HG03565 (cell line): ENCODE data around the gene NTM.

ENCODE experiments used
- ATAC-seq: cut with Tn5 transposase; IDR thresholded peaks from one replicate; pipeline ENCODE4 v1.9.1; 2021; ENCODE audit warnings: mild to moderate bottlenecking, moderate library complexity; ENCODE audit not compliant: unreplicated experiment

Gene NTM

DNA sequence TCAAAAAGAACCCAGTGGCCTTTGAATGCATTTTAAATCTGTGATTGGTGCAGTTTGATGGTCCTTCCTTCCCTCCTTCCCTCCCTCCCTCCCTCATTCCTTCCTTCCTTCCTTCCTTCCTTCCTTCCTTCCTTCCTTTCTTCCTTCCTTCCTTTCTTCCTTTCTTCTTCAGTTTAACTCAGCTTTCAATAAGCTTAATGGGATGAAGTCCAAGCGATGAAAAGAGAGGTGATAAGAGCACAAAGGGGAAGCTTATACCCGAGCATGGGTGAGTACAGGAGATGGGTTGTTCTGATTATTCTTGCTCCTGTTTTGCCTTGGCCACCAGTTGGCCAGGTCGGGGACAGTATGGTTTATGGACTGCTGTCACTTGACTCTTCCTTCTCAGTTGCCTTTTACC, 605.6 kb downstream of the NTM start:
- no peak for ATAC-seq

DNA sequence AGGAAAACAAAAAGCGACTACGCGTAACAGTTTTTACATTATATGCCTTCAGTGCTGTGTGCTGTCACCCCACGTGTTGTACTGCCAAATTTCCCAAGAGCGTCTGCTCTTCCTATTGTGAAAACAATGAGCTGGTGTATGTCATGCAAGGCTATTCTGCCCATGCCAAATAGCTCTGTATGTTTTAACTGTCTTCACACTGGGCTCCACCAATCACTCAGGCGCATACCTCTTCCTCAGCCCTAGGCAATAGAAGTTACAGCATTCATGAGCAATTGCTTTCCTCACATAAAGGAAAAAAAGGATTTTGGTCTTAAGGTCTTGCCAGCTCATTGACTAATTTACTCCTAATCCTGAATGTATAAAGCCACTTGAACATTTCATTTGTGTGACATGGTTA, 606.8 kb downstream of the NTM start:
- ATAC-seq = no peak

DNA sequence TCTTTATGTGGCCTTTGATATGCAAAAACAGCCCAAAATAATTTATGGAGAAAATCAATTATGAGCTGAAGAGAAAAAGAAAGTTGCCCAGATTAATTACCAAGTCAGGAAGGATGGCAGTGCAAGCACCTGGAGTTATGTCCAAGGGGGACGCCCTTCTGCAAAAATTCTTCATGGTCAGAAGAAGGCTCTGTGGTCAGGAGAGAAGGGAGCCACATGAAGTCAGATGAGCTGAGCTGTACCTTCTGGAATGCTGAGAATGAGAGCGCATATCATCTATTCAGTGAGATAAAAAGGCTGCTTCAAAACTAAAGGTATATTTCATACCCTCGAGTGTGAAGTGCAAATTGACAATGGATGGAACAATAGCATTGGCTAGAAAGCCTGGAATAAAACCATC, 607.4 kb downstream of the NTM start:
- ATAC-seq = no peak

DNA sequence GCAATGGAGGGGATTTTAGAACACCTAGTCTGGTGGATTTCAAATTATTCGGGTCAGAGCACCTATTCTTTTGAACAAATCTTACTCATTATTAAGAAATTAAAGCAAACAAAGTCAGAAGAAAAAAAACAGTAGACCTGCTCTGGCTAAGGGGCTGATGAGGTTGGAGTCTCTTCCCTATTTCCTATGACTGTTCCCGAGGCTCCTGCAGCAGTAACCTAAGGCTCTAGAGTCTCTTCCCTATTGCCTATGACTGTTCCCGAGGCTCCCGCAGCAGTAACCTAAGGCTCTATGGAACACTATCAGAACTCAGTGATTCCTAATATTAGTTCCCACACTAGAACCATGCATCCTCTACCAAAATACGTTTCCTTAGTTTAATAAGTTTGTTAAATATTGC, 607.9 kb downstream of the NTM start:
- ATAC-seq = no peak

DNA sequence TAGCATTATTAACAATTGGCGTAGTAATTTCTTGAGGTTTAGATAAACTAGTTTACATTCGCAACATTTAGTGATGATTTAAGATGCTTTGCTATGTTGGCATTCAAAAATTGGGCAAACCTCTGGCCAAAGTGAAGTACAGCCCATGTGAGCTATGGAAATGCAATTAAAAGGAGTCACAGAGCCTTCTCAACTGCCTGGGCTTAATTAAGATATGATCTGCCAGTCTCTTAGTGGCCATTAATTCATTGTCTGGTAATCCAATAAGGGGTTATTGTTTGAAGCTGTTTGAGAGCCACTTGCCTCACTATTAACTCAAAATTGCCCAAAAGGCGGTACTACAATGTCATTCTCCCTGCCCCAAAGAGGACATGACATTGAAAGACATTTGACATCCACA, 608.9 kb downstream of the NTM start:
- no peak for ATAC-seq

DNA sequence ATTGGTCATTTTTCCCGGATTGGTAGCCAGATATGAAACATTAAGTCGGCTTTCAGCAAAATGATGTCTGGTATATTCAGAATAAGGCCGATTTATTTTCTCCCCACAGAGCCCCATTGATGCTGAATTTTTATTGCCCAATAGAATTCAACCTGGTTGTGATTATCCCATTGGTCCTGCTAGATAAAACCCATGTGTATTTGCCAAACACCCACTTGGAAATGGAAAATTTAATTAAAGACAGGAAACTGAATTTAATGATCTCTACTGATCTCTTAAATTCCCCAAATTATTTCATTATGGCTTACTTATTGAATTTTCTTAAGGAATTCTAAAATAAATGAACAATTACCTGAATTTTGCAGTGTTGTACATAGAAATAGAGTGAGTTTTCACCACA, 609.8 kb downstream of the NTM start:
- ATAC-seq = no peak

DNA sequence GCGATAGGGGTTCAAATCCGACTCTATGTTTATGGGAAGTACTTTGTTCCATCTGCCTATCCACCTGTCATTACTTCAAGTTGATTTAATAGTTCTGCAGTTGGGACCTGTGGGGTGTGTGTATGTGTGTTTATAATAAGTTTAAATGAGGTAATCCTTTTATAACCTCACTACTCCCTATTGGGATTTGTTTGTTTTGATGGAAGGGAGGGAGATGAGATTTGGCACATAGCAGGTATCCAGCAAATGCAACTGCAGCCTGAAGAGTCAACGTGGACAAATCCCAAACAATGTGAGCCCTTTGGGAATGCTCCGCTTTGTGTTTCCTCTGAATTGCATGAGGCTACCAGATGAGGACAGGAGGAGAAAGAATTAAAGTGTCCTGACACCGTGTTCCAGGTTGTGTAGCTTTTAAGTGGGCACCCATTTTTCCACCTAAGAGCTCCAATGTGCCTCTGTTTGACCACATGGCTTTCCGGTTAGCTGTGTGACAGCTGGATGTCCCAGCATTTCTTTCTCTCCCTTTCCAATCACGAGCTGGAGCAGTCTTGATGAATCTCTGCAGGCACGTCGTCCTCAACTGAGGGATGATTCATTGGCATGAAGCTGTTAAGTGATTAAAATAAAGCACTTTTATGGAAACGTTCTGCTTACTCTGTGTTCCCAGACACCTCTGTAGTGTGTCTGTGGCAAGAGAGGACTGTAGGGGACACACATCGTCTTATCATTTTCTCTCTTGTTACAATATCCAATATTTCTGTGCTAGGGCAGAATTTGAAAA, 610.7 kb downstream of the NTM start:
- ATAC-seq = no peak

DNA sequence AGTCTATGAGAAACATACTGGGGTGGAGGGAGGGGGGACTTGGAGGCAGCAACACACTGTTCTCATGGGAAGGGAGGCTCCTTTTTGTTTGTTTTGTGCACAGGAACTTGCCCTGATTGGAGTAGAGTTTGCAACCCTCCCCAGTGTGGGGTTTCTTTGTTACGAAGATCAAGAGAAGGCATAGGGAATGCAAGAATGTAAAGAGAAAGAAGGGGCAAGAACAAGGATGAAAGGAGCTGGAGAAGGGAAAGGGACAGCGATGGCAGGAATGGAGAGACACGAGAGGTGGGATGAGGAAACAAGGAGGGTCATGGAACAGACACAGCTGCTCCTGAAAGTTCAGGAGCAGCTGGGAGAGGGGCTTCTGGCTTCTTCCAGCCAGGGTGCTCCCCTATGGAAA, 611.7 kb downstream of the NTM start:
- ATAC-seq = no peak

DNA sequence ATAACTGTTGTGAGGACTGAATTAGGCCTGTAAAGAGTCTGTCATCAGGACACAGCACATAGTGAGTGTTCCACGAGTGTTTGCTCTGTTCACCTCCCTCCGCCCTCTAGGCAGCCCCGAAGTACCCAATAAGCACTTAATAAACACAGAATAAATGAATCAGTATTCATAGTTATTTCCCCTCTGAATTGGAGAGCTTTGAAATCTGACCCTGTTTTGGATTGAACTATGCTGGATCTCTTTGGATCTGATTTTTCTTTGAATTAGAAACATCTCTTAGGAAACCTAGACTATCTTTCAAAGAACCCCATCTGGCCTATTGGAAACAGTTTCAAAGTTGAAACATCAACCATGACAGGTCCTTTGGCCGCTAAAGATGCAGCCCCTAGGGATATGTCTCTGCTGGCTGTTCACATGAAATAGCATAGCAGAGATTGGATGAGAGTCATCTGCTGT, 615.5 kb downstream of the NTM start:
- no peak for ATAC-seq

DNA sequence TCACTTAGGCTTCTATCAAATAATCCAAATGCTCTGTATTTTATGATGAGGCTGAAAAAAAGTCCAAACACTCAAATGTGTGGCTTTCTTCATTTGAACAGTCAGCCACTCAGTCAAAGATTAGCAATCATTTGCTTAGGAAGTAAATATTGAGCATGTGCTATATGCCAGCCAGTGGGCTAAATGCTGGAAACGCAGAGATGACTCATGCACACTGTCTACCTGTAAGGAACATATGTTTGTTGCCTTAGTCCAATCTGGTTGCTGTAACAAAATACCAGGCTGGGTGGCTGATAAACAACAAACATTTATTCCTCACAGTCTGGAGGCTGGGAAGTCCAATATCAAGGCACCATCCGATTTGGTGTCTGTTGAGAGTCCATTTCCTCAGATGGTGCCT, 617.3 kb downstream of the NTM start:
- no peak for ATAC-seq

DNA sequence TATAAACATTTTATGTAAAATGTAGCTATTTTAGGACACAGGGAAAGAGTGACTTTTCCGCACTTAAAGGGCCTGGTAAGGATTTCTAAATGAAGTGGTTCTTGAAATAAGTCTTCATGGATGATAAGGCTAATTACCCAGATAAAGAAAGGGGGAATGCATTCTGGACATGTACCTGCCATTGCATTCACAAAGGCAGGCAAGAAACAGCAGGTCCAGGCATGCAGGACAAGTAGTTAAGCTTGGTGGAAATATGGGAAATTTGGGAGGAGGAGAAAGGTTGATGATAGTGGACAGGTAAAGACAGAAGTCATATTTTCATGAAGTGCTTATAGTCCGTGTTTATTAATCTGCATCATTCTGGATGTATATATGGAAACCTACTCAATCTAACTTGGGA, 621.2 kb downstream of the NTM start:
- ATAC-seq = no peak

DNA sequence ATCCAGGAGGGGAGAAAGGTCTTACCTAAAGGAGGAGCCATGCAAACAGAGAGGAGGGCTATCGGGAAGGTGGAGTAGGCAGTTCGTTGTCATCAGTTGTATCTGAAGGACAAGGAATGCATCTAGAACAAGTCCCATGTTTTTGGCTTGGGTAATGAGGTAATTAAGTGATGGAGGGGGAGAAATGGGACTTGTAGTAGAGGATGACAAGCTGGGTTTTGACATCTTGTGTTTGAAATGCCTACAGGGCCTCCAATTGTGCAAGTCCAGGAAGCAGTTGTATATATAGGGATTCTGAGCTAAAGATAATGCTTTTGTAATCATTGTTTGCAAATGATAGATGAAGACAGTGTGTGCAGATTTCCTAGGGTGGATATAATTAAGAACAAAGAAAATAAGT, 622.8 kb downstream of the NTM start:
- no peak for ATAC-seq

DNA sequence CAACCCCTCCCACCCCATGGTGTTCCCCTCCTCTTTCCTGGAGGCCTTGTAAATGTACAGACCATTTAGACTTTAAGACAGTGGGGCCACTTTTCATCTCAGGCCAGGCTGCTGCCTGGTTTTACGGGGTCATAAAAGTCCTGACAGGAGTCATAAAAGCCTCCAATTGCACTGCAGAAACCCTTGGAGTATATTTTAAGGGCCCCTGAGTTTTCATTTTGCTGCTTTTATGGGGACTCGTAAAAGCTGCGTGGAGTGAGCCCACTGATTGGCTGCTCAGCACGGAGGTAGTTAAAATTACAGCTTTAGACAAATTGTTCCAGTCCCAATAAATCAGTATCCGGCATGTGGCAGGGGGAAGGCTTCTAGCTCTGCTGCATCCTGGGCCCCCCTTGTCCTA, 627.6 kb downstream of the NTM start:
- ATAC-seq = no peak

DNA sequence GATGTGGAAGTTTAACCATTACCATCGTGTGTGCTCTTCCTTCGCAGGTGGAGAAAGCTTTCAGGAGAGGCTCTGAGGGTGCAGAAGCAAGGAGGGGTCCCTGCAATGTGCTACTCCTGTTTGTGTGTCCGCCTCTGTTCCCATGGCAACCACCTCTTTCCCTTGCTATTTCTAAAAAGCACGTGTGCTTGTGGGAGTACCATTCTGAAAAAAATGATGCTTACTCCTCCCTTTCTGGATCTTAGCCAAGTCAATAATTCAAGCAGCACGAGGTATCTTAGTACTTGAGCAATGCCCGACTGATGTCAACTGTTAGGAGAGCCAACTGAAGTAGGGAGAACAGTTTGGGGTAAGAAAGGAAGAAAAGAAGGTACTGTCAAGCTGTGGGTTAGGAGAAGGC, 628.7 kb downstream of the NTM start:
- ATAC-seq = no peak

DNA sequence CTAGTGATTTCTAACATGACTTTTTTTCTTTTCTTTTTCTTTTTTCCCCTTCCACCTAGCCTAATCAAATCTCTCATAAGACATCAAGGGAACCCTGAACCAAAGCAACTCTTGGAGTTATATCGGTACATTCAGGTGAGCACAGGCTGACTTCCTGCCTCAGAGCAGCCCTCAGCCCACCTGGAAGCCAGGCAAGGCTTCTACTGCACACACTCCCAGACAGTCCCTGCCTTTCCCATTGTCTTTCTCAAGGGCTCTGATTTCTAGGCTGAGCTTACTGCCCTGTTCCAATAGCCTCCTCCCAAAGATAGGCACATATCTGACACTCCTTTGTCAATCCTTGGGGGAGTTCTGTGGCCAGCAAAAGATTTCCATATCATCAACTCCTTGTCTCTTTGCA, 629.5 kb downstream of the NTM start:
- no peak for ATAC-seq

DNA sequence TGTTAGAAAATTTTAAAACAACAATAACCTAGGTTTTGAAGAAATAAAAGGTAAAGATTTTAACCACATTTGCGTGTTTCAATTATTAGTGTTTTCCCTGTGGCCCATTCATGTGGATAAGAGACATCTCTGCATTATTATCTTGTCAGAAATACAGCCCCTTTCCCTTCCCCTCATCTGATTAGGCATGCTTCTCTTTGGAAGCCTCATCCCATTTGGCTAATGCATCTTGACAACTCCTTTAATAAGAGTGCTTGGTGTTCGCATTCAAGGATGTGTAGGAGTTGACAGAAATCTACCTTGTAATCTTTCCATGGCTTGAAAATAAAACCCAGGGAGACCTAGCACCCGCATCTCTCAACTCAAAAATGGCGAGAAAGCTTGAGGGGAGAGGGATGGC, 635.5 kb downstream of the NTM start:
- no peak for ATAC-seq

DNA sequence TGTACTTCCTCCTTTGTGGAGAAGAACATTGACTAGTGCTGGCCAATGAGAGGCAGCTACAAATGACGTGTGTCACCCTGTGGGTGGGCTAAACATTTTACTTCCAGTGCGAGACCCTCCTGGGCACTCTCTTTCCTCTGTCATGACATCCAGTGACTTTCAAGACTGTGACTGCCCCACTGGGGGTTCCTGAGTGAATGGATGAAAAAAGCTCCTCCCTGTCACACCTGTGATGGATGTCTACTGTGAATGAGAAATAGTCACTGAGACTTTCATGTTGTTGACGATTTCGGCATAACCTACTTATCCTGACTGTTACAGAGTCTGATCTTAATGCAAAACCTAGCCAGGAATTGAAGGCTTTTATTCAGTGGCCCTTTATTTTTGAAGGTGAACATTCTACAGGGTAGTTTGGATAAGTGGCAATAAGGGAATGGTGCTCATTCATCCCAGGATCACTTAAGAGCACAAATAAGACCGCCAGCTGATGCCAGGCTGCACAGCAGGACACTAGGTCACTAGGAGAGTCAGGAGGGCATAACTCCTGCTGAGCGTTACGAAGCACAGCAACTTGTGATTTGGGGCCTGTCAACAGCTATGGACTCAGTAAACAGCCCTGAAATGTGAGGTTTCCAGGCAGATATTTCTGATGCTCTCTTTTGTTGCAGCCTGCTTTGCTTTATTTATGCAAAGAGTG, 636.6 kb downstream of the NTM start:
- ATAC-seq = no peak

DNA sequence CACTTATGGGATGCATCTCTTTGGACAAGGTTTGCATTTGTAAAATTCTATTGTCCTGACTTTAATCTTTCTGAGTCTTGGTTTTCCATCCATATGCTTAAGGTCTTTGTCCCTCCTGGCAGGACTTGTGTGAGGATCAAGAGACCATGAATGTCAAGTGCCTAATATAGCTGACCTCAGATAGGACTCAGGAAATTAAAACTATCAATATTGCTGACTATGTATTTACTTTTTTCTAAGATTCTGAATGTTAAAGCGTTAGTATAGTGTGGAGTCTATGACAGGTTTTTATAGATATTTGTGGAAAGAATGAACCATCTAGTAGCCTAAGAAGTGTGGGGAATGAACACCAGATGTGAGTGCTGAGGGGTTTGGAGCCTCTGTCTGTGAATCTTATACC, 637.8 kb downstream of the NTM start:
- ATAC-seq = no peak

DNA sequence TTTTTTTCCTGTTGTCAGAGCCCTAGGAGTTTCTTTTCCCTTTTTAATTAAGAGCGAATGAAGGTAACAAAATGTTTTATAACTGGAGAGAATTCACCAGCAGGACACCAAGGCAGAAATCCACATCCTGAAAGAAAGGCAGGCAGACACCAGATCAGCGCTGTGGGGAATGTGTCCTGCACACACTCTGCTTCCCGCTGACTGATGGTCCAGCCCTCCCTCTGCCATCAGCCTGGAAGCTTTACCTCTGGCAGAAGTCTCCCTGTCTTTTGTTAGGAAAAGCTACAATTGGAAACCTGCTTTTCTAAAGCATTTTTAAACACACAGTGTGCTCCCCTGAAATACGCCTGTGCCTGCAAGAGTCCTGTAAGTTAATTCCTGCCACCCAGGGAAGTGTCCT, 638.5 kb downstream of the NTM start:
- no peak for ATAC-seq

DNA sequence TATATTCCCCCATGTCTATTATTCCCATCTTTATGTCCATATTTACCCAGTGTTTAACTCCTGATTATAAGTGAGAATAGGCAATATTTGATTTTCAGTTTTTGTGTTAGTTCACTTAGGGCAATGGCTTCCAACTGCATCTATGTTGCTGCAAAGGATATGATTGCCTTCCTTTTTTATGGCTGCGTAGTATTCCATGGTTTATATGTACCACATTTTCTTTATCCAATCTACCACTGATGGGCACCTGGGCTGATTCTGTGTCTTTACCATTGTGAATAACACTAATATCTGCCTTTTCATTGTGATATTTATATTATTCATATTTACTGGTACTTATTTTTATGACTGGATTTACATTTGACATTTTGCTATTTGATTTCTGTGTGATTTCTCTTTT, 649.6 kb downstream of the NTM start:
- ATAC-seq = no peak

DNA sequence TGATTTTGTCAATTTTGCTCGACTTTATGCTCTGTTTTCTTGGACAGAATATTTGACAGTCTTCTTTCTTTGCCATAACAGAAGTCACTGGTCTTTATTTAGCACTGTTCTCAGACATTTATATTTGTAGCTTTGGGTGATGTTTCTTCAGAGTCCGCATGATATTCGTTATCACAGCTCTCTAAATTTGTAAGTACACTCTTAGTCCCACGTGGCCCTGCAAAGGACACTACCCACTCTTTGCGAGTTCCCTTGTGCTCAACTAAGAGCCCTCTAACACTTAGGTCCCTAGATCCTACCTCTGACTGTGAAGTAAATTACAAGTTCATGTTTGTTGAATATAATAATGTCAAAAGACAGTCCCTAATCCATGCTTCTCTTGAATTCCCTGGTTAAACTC, 651.9 kb downstream of the NTM start:
- no peak for ATAC-seq

DNA sequence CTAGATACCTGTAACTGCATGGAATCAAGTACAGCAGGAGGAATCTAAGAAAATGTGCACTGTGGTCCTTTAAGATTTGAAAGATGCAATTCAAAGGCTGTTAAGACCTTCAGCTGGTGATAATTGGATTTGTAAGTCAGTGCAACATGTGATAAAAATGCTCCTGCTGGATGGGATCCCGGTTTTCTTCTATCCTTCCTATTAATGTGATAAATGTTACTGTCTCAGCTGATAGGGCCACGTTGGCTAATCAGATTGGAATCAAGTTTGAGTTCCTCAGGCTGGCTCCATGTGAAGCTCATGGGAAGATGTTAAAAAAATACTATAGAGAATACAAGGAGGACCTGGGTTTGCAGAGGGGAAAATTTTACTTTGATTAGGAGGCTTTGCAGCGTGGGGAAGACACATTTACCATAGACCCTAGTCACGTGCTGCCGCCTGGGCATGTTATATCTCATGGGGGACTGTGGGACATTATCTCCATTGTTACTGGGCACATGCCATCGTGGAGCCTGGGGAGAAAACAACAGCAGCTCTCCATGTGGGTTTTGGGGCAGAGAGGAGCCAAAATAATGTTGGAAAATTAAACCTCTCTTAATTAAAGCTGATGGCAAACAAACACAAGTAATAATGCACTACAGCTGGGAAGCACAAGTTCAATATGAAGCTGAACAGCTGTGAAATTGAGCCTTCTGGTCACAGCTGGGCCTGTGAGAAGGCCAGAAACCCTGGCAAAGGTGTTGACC, 652.5 kb downstream of the NTM start:
- no peak for ATAC-seq
